ENCODE data around the gene HCLS1.
"Not testable (repeated sequence)": the region's sequence is repeated elsewhere in the genome, so short reads cannot be mapped to it uniquely, and the experiment has no call there.

HCLS1 gene

GRCh38 chr3:121660356-121661171 is at the start of gene HCLS1:
Gene HCLS1, minus strand, starts transcription at chr3:121660903. Its CDS starts 2,556 bp downstream, at chr3:121658347.
- DNase-seq, result peak; percentile 77

- no peak for DNase-seq
Measured at GRCh38 chr3:121710347-121710746, 49.6 kb upstream of the HCLS1 start.

- DNase-seq, result no peak
Measured at GRCh38 chr3:121707531-121708273, 47.0 kb upstream of the HCLS1 start.

GRCh38 chr3:121705541-121705940 is 44.8 kb upstream of the HCLS1 start:
- no peak for DNase-seq

GRCh38 chr3:121703973-121704372 is 43.3 kb upstream of the HCLS1 start:
- DNase-seq, result no peak

GRCh38 chr3:121698901-121699300 is 38.2 kb upstream of the HCLS1 start:
- DNase-seq, result no peak

GRCh38 chr3:121698476-121698875 is 37.8 kb upstream of the HCLS1 start:
- no peak for DNase-seq

- no peak for DNase-seq
Measured at GRCh38 chr3:121696186-121696585, 35.5 kb upstream of the HCLS1 start.

- DNase-seq, result no peak
Measured at GRCh38 chr3:121692010-121692699, 31.5 kb upstream of the HCLS1 start.

GRCh38 chr3:121690777-121691405 is 30.2 kb upstream of the HCLS1 start:
- DNase-seq, result no peak

- not testable (repeated sequence) for DNase-seq
Measured at GRCh38 chr3:121688747-121689146, 28.0 kb upstream of the HCLS1 start.

- no peak for DNase-seq
Measured at GRCh38 chr3:121681792-121682191, 21.1 kb upstream of the HCLS1 start.

GRCh38 chr3:121677141-121677540 is 16.4 kb upstream of the HCLS1 start:
- no peak for DNase-seq

GRCh38 chr3:121670676-121671075 is 10.0 kb upstream of the HCLS1 start:
- DNase-seq, result no peak

- no peak for DNase-seq
Measured at GRCh38 chr3:121667333-121667732, 6.6 kb upstream of the HCLS1 start.

- DNase-seq, result no peak
Measured at GRCh38 chr3:121665488-121665887, 4.8 kb upstream of the HCLS1 start.

GRCh38 chr3:121663171-121663847 is 2.6 kb upstream of the HCLS1 start:
- DNase-seq, result no peak

GRCh38 chr3:121662742-121663141 is 2.0 kb upstream of the HCLS1 start:
- DNase-seq, result no peak

- no peak for DNase-seq
Measured at GRCh38 chr3:121661376-121661775, 673 bp upstream of the HCLS1 start.

- DNase-seq, result no peak
Measured at GRCh38 chr3:121659586-121659985, 1.1 kb downstream of the HCLS1 start.

GRCh38 chr3:121658716-121659435 is 1.8 kb downstream of the HCLS1 start:
- no peak for DNase-seq
